Osteoblast (primary cell): ENCODE results near the gene MPND. TPM values are rescaled to one million over a fixed set of nuclear protein-coding genes. Genes with fewer than 3 reads are reported as not detected.
A peak's percentile ranks its signal among the peaks of the same experiment; 100 is the strongest.

Source experiments
- DNase-seq: peaks from one replicate; pipeline ENCODE4 v3.0.0; 2011; ENCODE audit warnings: low spot score, mixed read lengths; ENCODE audit not compliant: insufficient read length; ENCODE audit errors: missing footprints
- H2AFZ ChIP-seq: 2 replicates; pipeline ENCODE4 v1.6.0; 2011; ENCODE audit warnings: mild to moderate bottlenecking, low read length
- H3K27ac ChIP-seq: 2 replicates; pipeline ENCODE4 v1.5.1; 2011; ENCODE audit warnings: mild to moderate bottlenecking, low read depth, low read length, moderate library complexity
- H3K27me3 ChIP-seq: 2 replicates; pipeline ENCODE4 v1.6.0; 2012; ENCODE audit warnings: mild to moderate bottlenecking, control low read depth, inconsistent platforms, low read length, moderate library complexity; ENCODE audit not compliant: insufficient read depth
- H3K36me3 ChIP-seq: 2 replicates; pipeline ENCODE4 v1.5.1; 2011; ENCODE audit warnings: mild to moderate bottlenecking, low read length, control low read depth, moderate library complexity; ENCODE audit not compliant: insufficient read depth
- H3K4me1 ChIP-seq: 2 replicates; pipeline ENCODE4 v1.5.1; 2011; ENCODE audit warnings: mild to moderate bottlenecking, low read length, control low read depth, moderate library complexity; ENCODE audit not compliant: insufficient read depth
- H3K4me2 ChIP-seq: 2 replicates; pipeline ENCODE4 v1.6.0; 2011; ENCODE audit warnings: mild to moderate bottlenecking, low read length; ENCODE audit not compliant: insufficient read depth
- H3K4me3 ChIP-seq: fragments of 200-600 bp; sonication (generic); 3 replicates; pipeline ENCODE4 v1.5.1; 2012; ENCODE audit warnings: mild to moderate bottlenecking, low read length, inconsistent platforms; ENCODE audit not compliant: insufficient read depth
- H3K79me2 ChIP-seq: 2 replicates; pipeline ENCODE4 v1.6.0; 2012; ENCODE audit warnings: mild to moderate bottlenecking, low read length, control low read depth, inconsistent platforms; ENCODE audit not compliant: insufficient read depth
- H3K9me3 ChIP-seq: 2 replicates; pipeline ENCODE4 v1.5.1; 2011; ENCODE audit warnings: low read depth, low read length, control low read depth
- H4K20me1 ChIP-seq: 2 replicates; pipeline ENCODE4 v1.6.0; 2012; ENCODE audit warnings: mild to moderate bottlenecking, low read length, control low read depth; ENCODE audit not compliant: insufficient read depth
- CTCF ChIP-seq: IDR thresholded peaks from 2 replicates; pipeline ENCODE4 v1.5.1; 2011; ENCODE audit warnings: mild to moderate bottlenecking, low read depth, low read length, moderate library complexity; ENCODE audit errors: extremely low read depth
- total RNA-seq: library from RNA; depleted of rRNA; stranded (reverse); fragments of >200 nt; gene quantifications from 2 replicates; pipeline ENCODE4 v1.2.3, GENCODE V29; 2012

Gene MPND
- total RNA-seq, 1 donor = 6.9 TPM

DNA sequence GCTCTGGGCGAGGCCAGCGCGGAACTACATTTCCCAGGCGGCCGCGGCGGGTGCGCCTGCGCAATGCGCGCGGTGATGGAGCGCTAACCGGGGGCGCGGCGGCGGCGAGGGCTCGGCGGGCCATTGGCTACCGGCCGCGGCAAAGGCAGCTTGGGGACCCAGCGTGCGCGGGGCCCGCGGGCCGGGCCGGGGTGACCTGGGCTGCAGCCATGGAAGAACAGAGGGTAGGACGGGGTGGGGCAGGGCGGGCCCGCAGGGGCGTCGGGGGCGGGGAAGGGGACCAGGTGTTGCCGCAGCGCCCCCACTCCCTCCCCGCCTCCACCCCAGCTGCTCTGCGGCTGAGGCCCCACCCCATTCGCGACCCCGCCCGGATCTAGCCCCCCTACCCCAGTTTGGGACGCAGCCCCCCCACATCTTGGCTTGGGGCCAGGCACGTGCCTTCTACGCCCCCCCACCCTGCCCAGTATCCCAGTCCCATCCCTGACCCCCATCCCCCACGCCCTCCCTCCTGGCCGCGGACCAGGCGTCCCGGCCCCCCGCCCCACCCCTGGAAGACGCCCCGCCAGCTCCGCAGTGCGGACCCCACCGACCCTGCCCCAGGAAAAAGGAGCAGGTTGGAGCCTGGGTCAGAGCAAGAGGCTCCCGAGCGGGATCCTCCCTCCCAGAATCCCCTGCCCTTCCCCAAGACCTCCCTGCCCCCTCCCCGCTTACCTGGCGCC, 38.7 kb upstream of the MPND start, which contains the start of gene FSD1:
TSS of gene FSD1 (plus strand) at position 61 of the 719 bp plus-strand sequence. CDS start at position 210, 149 bp downstream.
- peak; percentile 99 for DNase-seq
- H3K27ac ChIP-seq = no peak within 1 kb of the TSS
- no peaks in the 10 kb centered on the region for H3K79me2 ChIP-seq
- no peaks in the 10 kb centered on the region for H3K27me3 ChIP-seq
- no peak for TF ChIP-seq CTCF
- no peak within 1 kb of the TSS for H3K4me2 ChIP-seq
- H3K9me3 ChIP-seq = no peaks in the 10 kb centered on the region
- H3K4me3 ChIP-seq = no peak within 1 kb of the TSS
- no peaks in the 10 kb centered on the region for H3K36me3 ChIP-seq
- no peak within 1 kb of the TSS for H2AFZ ChIP-seq
- no peaks in the 10 kb centered on the region for H4K20me1 ChIP-seq
- H3K4me1 ChIP-seq = no peaks in the 10 kb centered on the region

DNA sequence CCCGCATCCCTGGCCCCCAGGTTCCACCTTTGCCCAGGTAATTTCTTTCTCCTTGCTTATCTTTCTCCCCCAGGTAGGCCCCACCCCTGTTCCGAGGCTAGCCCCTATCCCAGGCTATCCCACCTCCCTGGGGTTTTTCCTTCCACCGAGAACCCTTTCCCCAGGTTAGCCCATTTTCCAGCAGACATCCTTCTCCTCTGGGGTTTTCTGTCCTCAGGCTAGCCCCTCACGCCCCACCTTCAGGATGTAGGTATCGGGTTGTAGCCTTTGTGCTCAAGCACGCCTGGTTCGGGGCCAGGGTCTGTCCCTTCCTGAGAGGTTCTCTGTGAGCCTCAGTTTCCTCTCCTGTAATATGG, 38.1 kb upstream of the MPND start:
- no peak for DNase-seq
- no peak overlapping the region for H3K4me3 ChIP-seq
- no peaks in the 10 kb centered on the region for H3K27me3 ChIP-seq
- H3K4me1 ChIP-seq = no peaks in the 10 kb centered on the region
- no peak overlapping the region for H2AFZ ChIP-seq
- no peak overlapping the region for H3K27ac ChIP-seq
- TF ChIP-seq CTCF = no peak
- no peaks in the 10 kb centered on the region for H3K79me2 ChIP-seq
- H3K36me3 ChIP-seq = no peaks in the 10 kb centered on the region
- H3K4me2 ChIP-seq = no peak overlapping the region
- no peaks in the 10 kb centered on the region for H4K20me1 ChIP-seq
- no peaks in the 10 kb centered on the region for H3K9me3 ChIP-seq

DNA sequence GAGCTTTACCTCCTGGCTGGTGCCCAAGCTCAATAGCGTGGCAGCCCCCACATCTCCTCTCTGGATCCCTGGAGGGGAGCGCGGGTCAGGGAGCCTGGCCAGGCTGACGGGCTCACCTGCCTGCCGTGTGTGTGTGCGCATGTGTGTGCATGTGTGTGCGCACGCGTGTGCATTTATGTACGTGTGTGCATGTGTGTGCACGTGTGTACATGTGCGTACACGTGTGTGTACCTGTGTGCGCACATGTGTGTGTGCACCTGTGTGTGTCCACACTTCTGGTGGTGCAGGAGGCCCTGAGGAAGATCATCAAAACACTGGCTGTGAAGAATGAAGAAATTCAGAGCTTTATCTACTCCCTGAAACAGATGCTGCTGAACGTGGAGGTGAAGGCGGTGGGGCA, 37.7 kb upstream of the MPND start:
- Histone ChIP-seq H3K27me3 (no peaks in the 10 kb centered on the region), H3K79me2 (no peaks in the 10 kb centered on the region), H3K36me3 (no peaks in the 10 kb centered on the region), H3K4me2 (no peak overlapping the region), H2AFZ (no peak overlapping the region), H3K4me3 (no peak overlapping the region), H3K27ac (no peak overlapping the region), H4K20me1 (no peaks in the 10 kb centered on the region), H3K9me3 (no peaks in the 10 kb centered on the region), H3K4me1 (no peaks in the 10 kb centered on the region)
- no peak for TF ChIP-seq CTCF
- no peak for DNase-seq

GRCh38 chr19:4310247-4311121, 32.9 kb upstream of the MPND start:
- H3K4me1 ChIP-seq = no peaks in the 10 kb centered on the region
- H3K27ac ChIP-seq = no peak overlapping the region
- no peak overlapping the region for H2AFZ ChIP-seq
- no peaks in the 10 kb centered on the region for H3K79me2 ChIP-seq
- no peaks in the 10 kb centered on the region for H3K27me3 ChIP-seq
- no peaks in the 10 kb centered on the region for H3K36me3 ChIP-seq
- H3K4me3 ChIP-seq = no peak overlapping the region
- H4K20me1 ChIP-seq = no peaks in the 10 kb centered on the region
- TF ChIP-seq CTCF = no peak
- peak; percentile 78 for DNase-seq
- no peaks in the 10 kb centered on the region for H3K9me3 ChIP-seq
- no peak overlapping the region for H3K4me2 ChIP-seq
